Astrocyte of the hippocampus (primary cell): ENCODE results near the gene NEIL3.

ENCODE experiments used
- DNase-seq: peaks from one replicate; pipeline ENCODE4 v3.0.0; 2011; ENCODE audit warnings: low read depth, low spot score

NEIL3 gene, protein sequence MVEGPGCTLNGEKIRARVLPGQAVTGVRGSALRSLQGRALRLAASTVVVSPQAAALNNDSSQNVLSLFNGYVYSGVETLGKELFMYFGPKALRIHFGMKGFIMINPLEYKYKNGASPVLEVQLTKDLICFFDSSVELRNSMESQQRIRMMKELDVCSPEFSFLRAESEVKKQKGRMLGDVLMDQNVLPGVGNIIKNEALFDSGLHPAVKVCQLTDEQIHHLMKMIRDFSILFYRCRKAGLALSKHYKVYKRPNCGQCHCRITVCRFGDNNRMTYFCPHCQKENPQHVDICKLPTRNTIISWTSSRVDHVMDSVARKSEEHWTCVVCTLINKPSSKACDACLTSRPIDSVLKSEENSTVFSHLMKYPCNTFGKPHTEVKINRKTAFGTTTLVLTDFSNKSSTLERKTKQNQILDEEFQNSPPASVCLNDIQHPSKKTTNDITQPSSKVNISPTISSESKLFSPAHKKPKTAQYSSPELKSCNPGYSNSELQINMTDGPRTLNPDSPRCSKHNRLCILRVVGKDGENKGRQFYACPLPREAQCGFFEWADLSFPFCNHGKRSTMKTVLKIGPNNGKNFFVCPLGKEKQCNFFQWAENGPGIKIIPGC

DNA sequence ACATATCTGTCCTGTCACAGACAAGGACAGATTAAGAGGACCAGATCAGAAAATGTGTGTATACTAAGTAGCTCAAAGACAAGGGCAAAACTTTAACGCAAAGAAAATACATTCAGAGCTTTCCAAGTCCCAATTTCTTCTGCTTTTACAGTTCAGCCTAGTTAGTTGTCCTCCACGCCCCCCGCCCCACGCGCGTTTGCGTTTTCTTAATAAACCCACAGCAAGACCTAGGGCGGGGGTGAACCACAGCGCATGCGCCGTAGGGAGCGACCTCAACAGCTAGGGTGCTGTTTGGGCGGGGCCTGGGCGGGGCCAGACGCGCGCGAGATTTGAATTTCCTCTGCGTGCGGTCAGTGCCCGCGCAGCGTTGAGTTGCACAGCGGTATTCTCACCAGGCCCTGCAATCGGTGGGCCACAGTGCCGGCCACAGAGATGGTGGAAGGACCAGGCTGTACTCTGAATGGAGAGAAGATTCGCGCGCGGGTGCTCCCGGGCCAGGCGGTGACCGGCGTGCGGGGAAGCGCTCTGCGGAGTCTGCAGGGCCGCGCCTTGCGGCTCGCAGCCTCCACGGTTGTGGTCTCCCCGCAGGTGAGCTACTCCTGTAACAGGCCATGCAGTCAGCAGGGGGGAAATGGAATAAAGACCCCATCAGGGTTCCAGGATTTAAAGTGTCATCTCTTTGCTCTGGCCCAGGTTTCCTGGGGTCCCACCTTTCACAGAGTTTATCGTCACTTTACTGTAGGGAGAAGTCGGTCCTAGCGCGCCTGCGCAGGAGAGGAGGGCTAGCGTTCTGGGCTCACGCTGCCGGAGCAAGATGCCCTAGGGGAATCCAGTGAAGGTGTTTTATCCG, at the start of gene NEIL3:
Gene NEIL3, plus strand, starts transcription at position 353 of the 850 bp plus-strand sequence. Its CDS starts 80 bp downstream, at position 433.
- DNase-seq: peak; percentile 94

DNA sequence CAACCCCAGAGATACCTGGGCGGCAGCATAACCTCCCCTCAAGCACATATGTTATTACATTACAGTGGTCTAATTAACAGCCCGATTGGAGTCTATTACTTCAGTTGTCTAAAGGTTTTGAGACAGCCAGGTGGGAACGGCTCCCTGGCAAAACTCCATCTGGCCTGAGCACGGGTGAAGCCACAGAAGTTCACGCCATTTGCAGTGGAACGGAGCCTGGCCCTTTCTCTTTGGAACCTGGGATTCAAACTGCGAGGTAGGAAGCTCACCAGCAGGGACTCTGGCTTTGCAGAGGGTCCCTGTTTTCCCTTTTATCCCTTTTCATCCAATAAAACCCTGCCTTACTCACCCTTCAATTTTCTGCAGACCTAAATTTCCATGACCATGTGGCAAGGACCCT, 45.9 kb upstream of the NEIL3 start:
- no peak for DNase-seq

DNA sequence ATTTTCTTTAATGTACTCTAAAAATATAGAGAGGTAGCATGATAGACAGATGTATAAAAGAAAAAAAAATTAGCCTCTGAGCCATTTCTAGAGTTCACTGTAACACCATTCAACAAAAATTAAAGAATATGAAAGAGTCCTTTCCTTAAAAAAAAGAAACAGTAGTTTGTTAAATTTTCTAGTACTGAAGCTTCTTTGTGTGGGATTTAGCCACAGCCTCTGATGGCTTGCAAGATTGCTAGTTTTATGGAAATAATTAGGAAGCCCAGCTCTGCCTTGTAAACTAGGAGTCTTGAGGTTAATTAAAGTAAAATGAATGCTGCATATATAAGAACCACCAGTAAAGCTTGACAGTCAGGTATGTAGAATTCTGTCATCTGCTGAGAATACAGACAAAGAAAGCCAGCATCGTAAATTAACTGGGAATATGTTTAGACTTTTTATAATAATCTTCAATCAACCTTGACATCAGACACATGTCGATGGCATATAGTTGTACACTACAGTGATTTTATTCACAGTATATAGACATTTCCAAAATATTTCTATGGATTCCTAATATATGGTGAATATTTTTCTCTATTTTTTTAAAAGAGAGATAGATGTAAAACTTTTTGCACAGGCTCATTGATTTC, 44.8 kb upstream of the NEIL3 start:
- DNase-seq: no peak

DNA sequence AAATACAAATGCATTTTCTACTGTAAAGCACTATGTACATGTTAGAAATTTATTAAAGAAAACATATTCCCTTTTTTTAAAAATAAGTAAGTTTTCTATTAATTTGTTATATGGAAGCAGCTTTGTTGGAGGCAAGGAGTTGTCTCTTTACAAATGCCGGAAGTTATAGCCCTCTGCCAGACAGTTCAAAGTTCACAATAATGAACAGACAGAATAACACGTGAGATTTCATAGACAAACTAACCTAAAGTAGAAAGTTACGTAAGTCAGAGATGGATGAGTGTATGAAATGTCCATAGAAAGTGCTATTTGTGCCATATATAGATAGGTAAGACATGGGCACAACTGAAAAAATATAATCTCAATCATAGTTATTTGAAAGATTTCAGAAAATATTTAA, 43.9 kb upstream of the NEIL3 start:
- no peak for DNase-seq

DNA sequence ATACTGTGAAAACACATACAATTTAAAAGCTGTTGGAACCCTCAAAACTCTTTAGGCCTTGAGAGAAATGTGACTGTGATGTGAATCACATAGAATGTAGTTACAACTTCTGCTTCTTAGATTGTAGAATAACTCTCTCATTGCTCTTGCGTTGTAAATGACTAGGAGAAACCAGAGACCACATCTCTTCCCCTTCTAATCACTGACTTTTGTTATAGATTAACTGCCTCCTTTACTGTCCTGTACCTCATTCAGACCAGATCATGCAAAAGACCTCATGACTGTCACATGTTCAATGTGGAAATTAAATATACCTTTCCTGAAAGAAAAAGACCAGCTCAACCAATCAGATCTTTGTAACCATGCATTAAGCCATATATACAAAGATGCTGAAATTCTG, 43.2 kb upstream of the NEIL3 start:
- no peak for DNase-seq

DNA sequence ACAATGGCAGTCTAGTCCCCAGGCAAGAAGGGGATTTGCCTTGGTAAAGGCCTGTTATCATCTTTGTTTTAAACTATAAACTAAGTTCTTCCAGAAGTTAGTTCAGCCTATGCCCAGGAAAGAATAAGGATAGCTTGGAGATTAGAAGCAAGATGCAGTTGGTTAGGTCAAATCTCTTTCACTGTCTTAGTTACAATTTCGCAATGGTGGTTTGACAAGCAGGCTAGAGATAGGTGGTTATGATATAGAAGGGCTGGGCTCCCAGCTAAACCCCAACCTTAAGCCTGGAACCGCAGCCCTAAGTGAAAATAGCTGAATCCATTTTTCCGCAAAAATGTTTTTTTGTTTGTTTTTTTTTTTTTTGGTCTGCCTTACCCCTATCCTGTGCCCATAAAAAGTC, 41.8 kb upstream of the NEIL3 start:
- no peak for DNase-seq

DNA sequence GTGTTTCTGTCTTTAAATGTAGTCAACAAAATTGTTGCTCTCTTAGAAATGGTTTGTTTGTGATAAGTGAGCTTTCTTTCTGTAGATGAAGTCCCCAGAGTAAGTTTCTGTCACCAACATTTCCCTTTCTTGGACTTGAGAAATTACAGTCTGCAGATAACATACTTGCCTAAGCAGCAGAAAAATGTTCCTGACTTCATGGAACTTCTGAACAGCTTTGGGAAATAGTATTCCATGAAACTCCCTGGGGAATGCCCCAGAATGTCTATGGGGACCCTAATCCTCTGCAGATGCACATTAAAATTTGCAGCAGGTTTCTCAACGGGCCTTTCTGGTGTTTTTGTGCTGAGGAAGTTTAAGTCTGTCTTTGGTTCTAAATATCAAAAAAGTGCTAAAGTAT, 38.6 kb upstream of the NEIL3 start:
- DNase-seq: no peak

DNA sequence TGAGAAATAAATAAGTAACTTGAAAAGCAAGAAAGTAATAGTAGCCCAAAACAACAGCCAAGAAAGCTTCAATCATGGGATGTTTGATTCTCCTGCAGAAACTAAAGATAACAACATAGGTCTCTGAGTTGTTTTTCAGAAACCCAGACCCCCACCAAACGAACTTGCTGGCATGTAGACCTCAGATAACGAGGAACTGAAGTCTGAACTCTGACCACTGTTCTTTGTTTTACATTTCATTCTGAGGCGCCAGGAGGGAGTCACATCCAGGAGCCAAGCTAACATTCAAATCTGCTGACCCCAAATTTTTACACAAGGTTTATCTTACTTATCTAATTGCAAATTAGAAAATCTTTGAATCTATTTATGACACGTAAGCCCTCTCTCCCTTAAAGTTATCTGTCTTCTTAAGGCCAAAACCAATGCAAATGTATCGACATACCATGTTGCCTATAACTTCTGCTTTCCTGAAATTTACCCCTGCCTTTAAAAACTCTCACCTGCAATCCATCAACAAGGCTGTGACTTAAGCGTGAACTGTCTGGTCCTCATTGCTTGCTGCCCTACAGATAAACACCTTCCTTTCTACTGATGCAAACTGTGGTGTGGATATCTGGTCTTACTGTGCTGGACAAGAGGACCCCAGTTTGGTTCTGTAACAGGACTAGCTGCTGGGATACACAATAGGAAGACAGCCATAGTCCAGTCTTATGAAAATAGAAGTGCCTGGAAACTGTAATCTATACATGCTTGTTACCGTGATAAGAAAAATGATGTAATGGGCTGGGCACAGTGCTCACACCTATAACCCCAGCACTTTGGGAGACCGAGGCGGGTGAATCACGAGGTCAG, 37.5 kb upstream of the NEIL3 start:
- DNase-seq: peak; percentile 14

DNA sequence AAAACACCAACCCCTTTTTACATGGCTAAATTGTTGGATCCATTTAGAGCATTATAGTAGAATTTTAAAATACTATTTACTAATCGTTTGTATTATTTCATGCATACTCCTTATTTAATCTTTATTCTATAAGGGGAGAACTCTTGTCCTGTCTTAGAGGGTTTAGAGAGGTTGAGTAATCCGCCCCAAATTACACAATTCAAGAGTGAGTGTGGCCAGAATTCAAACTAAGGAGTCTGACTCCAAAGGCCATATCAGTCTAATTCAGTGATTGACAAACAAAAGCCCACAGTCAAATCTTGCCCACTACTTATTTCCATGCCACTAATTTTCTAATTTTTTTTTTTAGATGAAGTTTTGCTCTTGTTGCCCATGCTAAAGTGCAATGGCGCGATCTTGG, 33.7 kb upstream of the NEIL3 start:
- no peak for DNase-seq

DNA sequence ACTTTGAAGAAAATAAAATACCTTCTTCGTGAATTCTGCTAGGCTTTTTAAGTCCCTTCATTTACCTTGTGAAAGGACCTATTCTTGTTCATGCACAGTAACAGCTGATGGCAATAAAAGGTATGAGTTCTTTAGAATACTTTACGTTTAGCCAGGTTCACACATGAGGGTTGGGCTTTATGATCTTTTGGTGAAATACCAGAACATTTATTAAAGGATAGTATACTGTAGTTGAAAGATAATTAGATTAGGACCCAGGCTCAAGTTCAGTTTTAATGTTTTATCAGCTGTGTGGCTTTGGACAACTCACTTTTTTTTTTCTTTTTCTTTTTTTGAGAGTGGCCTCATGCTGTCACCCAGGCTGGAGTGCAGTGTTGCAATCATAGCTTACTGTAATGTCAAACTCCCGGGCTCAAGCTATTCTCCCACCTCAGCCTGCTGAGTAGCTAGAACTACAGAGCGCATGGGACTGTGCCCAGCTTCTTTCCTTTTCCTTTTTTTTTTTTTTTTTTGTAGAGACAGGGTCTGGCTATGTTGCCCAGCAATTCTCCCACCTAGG, 28.2 kb upstream of the NEIL3 start:
- no peak for DNase-seq

DNA sequence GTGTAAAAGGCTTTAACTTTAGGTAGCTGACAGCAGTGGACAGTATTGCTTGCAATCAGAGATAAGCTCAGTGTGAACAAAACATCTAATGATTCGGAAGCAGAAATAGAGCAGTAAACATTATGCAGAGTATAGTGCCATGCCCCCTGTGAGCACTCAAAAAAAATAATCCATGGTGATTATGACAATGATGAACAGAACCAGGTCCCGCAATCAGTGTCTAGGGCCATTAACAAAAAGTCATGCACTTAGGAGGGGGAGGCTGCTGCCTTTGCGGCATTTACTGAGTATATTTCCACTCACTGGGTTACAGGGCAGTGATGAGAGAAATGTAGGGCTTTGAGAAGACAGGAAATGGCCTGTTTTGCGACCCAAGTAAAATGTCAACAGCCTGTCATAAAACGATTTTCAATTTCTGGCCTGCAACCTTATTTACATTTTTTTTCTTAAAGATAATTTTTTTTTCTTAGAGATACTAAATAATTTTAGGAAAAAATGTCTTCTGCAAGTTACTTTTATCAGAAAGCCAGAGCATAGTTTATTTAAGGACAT, 27.3 kb upstream of the NEIL3 start:
- DNase-seq: no peak

DNA sequence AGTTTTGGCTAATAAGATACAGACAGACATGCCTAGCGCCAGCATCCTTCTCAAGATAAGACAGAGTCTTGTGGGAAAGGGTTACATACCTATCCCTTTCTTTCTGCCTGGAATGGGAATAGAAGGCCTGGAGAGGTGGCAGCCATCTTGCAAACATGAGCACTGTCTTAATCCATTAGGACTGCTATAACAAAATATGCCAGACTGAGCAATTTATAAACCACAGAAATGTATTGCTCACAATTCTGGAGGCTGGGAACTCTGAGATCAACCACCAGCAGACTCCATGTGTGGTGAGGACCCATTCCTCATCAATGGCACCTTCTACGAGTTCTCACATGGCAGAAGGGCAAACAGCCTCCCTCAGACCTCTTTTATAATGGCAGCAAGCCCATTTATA, 26.5 kb upstream of the NEIL3 start:
- DNase-seq: peak; percentile 55

DNA sequence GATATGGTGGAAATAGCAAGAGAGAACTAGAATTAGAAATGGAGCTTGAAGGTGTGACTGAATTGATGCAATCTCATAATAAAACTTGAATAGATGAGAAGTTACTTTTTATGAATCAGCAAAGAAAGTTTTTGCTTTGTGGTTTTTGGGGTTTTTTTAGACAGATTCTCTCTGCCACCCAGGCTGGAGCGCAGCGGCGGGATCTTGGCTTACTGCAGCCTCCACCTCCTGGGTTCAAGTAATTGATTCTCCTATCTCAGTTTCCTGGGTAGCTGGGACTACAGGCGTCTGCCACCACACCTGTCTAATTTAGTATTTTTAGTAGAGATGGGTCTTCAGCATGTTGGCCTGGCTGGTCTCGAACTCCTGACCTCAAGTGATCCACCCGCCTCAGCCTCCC, 23.7 kb upstream of the NEIL3 start:
- no peak for DNase-seq

DNA sequence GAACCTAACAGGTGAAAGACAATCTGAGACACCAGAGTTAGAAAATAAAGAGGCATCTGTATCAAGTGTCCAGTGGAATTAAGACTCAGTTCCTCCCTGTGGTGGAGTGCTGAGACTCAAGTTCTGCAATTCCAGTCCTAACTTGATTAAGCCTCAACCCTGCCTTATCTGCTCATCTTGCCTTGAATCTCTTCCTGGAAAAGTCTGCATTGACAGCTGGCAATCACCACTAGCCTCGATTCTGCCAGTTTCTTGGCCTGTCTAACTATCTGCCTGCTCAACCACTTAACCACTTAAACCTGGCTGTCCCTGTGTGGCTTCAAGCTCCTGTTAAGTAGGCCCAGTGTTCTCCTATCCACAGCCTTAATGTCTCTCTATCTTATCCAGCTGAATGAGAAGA, 22.4 kb upstream of the NEIL3 start:
- no peak for DNase-seq

DNA sequence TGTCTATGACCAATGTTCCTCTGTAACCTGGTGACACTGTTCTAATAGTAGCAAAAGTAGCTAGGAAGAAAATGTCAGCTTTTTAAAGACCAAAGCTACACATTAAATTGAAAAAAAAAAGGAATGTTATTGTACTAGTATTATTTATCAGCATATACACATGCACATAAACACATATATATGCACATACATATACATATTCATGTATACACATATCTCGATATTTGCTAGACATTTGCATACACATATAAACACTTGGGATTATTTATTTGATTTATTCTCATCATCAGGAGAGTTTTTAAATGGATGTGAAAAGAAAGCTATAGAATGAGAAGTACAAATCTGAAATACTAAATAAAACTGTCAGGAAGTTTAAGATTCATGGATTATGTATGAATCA, 21.3 kb upstream of the NEIL3 start:
- no peak for DNase-seq

DNA sequence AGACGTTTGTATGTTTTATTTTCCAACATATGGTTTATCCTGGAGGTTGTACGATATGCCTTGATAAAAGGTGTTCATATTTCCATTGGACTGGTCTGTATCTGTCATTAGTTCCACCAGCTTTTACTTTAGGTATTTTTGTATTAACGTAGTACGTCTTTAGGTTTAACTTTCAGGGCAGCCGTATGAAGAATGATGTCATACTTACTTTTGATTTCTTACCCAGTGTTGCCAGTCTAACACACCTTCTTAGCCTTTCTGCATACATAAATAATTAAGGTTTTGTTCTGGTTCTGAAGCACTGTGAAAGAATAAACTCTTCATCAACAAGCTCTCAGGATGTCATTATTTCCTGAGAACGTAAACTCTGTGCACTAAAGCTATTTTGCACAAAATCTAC, 18.9 kb upstream of the NEIL3 start:
- DNase-seq: no peak

DNA sequence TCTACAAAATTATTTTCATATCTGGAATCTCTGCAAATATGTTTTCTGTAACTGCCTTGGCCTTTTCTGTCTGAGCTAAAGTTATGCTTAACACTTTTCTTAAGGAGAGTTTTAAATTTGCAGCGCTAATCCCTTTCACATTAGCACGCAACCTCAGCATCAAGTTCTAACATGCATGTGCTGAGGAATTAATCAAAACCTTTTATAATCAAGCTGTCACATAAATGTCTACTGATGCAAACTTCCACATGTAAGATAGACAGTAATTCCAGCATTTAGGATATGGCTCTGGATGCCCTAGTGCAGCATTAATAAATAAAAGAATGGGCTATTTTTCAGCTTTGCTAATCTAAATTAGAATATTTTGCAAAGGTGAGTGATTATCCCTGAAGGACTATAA, 17.5 kb upstream of the NEIL3 start:
- DNase-seq: no peak

DNA sequence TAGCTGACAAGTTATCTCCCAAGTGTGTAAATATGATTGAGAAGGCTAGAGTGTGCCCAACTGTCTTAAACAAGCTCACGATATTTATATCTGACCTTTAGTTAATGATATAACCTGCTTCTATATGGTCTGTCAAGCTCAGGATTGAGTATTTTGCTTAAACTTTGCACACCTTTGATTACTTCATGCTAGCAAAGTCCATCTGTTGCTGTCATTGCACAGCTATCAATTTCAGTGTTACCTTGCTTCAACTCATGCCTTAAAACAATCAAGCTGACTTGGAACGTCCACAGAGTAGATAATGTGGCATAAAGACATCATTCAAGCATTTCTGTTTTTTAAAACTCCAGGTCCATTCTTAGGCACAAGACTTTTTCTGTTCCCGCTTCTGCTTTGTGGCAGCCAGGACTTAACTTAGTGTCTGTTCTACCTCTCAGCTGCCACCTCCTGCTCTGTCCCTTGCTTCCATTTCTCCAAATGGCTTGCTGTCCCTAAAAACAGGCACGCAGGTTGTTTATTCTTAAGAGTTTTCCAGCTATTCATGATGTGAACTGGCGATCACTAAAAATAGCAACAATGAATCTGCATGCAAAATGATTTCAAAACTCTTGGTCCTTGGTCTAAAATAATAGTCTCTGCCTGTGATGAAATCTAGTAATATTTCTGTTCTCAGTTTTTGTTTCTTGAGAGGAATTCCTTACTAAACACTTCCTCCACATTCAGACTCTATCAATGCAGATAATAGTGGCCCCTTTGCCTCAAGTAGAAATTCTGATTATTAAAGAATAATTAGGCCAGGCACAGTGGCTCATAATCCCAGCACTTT, 16.3 kb upstream of the NEIL3 start:
- no peak for DNase-seq

DNA sequence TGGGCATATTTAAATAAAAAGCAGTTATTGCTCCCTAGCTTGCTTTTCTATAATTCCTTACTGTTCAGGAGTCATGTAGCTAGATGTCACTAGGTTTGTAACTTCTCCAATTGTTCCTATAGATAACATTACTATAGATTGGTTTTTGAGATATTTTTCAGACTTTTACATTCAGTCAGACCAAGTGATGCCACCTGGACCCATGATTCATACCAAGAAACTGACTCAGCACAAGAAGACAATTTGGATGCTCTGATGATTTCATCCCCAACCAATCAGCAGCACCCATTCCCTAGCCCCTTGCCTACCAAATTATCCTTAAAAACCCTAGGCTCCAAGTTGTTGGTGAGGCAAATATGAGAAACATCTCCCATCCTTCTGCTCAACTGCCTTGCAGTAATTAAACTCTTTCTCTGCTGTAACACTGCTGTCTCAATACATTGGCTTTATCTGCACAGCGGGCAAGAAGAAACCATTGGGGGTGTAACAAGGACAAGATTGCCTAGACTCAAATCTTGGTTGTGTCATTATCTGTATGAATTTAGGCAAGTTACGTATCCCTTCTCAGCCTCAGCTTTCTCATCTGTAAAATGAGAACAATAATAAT, 11.8 kb upstream of the NEIL3 start:
- no peak for DNase-seq
